Stimulated activated naive CD4-positive, alpha-beta T cell (primary cell): ENCODE measurements around the gene FGFR3.
"Not testable (repeated sequence)": the region's sequence is repeated elsewhere in the genome, so short reads cannot be mapped to it uniquely, and the experiment has no call there.

Experiments used
- DNase-seq, 6 experiments: peaks; one replicate each; lab custom pipeline; 2025; lab: John Stamatoyannopoulos, UW

The FGFR3 gene

DNA sequence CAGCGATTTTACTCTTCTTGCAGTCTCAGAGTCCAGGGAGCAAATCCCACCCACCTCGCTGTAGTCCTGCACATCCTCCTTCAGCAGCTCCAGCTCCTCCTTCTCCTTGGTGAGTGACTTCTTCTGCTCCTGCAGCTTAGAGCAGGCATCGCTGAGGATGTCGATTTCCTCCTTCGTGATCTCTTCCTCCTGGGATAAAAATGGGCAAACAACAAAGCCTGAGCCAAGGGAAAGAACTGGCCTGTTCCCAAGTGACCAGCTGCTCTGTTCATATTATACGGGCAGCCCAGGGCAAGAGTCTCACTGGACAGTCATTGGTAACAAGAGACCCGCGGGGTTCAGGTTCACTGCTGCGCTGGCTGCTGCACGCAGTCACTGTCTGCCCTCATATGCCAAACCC lies 26.2 kb downstream of the FGFR3 start:
- DNase-seq = no peak

DNA sequence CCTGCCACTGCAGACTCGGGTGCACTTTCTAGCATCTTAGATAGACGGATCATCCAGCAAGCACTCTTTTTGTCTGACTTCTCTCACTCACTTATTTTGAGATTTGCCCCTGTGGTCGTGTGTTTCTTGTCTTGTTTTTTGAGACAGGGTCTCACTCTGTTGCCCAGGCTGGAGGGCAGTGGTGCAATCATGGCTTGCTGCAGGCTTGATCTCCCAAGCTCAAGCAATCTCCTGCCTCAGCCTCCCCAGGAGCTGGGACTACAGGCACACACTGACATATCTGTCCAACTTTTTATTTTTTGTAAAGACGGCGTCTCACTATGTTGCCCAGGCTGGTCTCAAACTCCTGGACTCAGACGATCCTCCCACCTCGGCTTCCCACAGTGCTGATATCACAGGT lies 26.7 kb downstream of the FGFR3 start:
- DNase-seq = no peak

DNA sequence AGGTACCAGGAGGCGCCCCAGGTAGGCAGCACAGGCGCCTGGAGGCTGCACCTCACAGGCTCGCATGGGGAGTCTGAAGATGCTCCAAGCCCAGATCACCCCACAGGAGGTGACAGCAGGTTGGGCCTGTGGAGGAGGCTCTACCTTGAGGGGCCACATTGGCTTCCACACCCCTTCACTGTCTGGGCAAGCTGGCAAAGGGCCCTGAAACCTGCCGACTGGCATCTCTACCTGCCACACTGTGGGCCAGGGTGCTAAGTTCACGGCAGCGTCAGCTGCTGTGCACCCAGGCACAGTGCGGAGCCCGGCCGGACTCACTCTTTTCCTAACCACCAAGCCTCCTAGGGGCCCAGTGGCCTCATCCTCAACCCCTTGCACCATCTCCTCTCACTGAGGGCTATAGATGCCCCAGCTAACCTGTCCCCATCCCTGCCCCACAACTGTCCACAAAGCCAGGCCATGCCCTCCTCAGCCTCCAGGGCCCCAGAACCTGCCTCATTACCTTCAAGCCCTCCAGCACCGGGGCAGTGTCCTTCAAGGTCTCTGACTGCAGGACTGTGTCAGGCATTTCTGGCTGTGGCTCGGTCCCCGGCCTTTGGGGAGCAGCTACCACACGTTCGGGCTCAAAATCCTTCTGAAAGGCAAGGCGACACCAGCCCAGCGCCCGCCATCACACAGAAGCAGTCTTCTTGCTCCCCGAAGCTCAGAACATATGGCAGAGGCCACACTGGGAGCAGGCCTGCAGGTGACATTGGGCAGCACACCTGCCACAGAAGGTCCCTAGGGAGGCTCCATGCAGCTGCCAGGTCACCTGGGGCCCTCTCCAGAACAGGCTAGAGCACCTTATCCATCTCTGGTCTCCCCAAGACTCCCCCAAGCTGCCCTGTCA lies 28.8 kb downstream of the FGFR3 start:
- no peak for DNase-seq

DNA sequence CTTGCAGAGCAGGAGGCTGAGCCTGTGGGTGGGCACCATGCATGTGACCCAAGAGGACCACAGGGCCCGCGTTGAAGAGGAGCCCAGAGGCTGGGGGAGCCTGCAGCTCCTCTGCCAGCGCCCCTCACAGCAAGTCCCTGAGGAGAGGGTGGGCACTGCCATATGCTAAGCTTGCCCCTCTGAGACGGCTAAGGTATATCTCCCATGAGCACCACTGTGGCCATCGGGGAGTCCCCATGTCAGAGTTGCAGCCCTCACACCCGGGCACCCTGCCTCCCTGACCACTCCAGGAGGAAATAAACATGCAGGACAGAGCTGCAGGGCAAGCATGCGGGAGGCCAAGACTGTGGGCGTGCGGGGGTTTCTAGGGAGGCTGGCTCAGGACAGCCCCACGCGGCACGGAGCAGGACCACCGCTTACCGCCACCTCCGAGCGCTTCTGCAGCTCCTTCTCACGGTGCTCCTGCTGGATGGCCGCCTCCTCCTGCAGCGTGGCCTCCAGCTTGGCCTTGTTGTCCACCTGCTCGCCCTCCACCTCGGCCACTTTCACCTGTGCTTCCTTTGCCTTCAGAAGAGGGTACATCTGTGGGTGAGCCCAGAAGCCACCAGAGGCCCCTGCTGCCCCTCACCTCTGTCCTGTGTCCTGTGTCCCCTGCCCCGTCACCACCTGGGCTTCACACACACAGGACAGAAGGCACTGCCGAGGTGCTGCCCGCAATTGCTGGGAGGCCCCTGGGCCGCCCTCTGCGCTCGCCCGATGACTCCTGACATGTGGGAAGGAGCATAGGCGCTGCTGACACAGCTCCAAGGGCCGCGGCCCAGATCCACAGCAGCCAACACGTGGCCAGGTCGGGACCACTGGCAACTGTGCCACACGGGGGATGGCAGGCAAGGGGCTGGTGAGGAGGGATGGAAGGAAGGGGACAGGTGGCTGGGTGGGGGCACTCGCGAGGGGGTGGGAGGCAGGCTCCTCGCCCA lies 29.8 kb downstream of the FGFR3 start:
- DNase-seq = no peak

DNA sequence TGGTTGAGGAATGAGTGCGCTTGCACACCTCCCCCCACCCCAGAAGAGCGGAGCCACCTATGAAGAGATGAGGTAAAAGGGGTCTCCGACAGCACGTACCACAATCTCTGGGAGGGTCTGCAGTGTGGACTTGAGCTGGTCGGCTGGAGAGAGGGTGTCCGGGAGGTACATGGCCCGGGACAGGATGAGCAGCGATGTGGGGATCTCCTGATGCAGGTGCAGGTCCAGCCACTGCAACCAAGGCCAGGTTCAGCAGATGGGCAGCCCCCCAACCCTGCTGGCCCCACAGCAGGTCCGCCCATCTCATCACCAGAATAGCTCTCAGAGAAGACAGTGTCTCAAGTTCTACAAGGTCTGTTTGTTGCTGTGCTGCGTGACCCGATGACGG lies 30.4 kb downstream of the FGFR3 start:
- DNase-seq = no peak

DNA sequence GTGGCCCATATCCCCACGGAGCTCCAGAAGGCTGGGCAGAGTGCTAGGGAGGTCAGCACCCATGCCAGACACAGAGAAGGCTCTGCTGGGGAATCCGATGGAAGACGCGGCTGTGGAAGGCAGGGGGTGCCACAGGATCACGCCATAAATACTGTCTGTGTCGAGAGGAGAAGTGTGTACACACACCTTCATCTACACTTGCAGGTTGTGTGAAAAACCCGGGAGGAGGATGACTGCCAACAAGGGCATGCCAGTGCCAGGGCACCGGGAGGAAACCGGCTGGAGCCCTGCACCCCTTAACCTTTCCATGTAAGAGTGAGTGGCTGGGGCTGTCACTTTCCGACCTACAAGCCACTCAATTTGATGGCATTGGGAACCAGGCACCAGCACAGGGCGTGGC lies 31.7 kb downstream of the FGFR3 start:
- no peak for DNase-seq

DNA sequence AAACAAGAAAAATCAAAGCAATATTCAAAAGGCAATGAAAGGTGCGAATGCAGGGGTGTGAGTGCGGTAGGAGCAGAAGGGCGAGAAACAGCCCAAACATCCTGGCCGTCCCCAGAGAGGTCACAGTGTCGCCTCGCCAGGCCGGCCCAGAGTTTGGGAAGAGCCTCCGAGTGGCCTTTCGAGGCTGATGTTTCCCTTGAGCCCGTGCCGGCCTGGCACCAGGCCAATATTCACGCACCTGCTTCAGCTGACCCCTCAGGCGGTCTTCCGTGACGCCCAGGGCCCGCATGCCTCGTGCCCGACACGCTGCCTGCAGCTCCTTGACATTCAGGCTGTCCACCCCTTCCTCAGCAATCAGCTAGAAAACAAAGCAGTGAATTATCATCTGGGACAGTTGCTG lies 32.2 kb downstream of the FGFR3 start:
- DNase-seq = no peak

DNA sequence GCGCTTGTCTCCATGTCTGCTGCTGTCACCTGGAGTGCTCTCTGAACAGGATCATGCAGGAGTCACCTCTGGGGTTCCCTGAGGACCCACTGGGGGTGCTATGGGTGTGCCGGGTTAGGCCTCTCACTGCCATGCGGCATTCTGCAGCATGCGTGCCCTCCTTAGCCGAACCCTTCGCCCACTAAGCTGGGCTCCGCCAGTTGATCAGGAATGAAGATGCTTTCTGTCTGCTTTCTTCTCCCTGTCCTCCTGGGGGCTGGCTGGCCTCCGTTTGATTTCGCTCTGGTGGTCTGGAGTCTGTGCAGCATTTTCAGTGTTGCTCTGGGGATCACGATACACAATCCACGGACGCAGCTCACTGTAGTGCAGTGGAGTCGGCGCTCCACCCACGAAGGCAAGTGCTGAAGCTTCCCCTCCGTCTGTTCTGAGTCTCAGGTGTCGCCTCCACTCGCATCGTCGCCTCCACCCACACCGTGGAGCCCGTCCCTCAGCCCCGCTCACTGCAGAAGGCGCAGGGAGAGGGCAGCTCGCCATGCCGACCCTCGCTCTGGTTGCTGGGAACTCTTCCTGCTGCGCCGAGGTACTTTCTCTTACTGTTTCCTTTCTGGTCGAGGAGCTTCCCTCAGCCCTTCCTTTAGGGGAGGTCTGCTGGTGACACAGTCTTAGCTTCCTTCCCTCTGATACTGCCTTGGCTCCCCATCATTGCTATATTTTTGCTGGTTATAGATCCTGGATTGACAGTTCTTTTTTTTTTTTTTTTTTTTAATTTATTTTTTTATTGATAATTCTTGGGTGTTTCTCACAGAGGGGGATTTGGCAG lies 33.6 kb downstream of the FGFR3 start:
- no peak for DNase-seq

DNA sequence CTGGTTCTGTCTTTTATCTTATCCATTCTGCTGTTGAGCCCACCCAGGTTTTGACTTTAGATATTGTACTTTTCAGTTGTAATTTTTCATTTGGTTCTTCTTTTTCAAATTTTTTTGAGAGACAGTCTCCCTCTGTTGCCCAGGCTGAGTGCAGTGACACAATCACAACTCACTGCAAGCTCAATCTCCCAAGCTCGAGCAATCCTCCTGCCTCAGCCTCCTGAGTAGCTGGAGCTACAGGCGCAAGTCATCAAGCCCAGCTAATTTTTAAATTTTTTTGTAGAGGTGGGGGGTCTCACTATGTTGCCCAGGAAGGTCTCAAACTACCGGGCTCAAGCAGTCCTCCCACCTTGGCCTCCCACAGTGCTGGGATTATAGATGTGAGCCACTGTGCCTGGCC lies 37.1 kb downstream of the FGFR3 start:
- DNase-seq = no peak

DNA sequence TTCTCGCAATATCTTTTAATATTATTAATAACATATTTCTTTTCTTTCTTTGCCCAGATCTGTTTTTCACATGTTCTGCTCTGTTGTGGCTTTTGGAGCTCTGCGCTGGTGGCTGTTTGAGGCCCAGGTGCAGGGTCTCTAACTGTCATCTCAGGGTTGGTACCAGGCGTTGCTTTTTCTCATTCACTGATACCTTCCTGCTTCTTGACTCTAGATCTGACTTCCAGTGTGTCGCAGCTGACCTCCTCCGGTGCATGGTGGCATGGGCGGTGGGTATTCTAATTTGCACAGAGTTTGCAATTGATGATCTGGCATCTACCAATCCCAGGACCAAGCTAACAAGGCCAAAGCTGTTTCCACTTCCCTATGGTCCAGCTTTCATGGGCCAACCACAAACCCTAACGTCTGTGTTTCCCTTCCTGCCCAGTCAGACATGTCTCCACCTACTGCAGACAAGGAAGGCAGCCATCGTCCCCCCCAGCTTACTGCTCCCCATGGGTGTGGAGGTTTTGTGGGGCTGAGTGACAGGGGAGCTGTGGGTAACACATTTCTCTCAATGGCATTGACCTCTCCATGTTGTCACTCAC lies 37.6 kb downstream of the FGFR3 start:
- DNase-seq = no peak

DNA sequence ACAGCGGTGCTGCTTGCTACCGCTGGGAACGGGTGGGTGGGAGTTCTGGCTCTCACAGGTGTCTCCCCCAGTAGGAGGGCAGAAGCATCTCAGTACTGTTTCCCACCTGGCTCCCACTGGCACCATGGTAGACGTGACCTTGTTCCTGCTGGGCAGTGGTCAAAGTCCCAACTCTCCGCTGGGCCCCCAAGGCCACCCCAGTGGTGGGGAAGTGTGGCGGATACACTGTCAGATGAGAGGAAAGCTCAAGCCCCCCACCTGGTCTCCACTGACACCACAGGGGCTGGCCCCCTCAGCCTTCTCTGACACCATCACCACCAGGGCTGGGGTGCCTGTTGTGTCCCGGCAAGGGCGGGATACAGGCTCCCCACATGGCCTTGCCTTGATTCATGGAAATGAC lies 38.2 kb downstream of the FGFR3 start:
- no peak for DNase-seq

DNA sequence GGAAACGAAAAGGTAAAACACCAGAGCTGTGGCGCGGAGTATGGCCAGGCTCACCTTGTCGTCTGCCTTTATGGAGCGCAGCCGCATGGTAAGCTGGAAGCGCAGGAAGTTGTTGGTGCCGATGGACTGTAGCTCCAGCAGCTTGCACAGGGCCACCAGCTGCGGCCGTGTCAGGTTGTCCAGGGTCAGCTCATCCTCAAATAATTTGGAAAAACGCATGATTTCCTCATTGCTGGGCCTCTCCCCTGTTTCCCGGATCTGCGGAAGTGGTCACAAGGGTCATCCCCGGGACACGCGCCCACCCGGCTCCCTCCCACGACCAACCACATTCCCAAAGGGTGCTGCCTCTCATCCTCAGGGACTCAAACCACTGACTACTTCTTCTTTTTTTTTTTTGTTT lies 39.6 kb downstream of the FGFR3 start:
- DNase-seq = no peak

DNA sequence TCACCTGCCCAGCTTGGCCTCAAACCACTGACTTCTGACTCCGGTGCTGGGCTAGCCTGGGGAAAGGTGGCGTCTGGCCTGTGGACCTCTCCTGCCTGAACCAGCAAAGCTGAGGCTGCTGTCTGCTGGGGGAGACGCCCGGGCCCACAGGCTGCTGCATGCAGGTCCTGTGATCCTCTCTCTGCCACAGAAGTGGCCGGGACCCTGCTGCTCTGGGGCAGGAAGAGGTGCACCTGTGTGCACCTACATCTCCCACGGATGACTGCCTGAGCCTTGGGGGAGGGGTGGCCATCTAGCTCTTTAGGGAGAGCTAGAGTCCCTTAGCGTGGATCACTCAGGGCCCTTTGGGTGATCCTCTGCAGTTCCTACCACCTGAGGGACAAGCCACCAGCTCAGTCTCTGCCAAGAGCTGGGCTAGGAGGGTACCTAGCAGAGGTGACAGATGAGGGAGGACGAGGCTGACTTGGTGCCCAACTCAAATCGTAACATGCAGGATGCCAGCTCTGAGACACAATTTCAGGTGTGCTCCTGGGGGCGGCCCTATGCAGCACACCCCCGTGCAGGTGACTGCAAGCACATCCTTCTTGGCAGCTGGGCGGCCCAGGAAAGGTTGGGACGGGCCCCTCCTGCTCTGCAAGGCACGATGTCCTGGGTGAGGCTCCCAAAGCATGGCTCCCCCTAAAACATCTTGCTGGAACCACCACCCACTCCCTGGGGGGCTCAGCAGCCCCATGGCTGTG lies 40.4 kb downstream of the FGFR3 start:
- no peak for DNase-seq

DNA sequence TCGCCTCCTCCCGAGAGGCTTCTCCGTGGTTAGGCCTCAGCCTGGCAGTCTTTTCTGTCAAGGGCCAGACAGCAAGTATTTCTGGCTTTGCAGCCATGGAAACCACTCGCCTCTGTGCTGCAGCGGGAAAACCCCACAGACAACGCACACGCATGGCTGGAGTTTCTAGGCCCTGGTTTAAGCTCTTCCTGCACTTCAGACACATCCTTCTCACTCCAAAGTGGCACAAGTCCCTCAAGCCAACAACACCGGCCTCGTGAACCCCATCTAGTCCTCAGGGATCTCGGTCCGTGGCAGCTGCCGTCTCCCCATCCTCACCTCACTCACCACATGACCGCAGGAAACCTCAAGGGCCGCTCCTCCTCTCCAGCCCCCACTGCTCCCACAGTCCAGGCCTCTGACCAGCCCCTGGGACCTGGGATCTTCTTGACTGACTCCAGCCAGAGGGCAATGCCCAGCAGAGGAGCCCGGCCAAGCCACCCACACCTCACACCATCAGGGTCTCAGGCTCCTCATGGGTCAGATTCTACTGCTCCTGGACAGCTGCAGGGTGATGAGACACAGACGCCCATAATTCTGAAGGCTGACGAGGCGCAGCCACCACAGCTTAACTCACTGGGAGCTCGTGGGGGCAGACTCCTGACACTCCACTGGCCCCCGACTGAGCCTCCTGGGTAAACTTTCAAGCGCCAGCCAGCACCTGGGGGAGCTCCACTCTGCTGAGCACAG lies 41.1 kb downstream of the FGFR3 start:
- DNase-seq = no peak

DNA sequence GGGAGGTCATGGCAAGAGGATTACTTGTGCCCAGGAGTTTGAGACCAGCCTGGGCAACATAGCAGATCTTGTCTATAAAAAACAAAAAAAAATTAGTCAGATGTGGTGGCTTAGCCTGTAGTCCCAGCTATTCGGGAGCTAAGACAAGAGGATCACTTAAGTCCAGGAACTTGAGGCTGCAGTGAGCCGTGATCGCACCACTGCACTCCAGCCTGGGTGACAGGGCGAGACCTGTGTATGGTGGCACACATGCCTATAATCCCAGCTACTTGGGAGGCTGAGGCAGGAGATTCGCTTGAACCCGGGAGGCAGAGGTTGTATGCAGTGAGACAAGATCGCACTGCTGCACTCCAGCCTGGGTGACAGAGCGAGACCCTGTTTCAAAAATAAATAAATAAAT lies 42.7 kb downstream of the FGFR3 start:
- DNase-seq = not testable (repeated sequence)

DNA sequence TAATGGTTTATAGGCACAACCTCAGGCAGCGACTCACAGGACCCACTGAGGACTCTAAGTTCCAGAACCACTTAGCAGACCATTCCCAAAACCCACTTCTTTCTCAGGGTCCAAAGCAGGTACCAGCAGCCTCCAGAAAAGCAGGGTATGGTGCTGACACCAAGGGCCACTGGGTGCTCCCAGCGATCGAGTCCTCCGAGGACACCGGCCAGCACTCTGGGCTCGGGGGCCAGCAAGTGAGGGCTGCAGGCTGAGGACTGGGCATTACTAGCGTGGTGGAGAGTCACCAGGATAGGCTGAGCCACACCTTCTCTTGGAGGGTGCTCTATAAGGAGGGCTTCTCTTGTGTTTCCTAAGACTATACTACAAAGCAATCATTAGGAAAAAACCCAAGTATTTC lies 43.6 kb downstream of the FGFR3 start:
- no peak for DNase-seq

DNA sequence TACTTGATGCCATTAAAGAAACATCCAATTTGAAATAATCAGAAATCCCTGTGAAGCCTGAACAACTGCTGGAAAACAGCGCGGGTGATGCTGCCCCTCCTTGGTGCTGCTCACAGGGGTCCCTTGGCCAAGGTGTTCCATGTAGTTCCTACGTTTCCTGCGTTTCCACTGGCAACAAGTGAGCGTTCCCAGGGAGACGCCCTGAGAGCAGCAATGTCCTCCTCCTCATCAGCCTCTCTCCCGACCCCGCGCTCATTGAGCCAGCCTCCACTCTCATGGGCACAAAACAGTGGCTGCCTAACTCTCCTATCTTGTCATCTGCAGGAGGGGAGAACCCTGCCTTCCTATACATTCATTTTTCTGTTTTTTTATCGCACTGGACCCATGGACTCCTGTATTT lies 44.0 kb downstream of the FGFR3 start:
- DNase-seq = no peak

DNA sequence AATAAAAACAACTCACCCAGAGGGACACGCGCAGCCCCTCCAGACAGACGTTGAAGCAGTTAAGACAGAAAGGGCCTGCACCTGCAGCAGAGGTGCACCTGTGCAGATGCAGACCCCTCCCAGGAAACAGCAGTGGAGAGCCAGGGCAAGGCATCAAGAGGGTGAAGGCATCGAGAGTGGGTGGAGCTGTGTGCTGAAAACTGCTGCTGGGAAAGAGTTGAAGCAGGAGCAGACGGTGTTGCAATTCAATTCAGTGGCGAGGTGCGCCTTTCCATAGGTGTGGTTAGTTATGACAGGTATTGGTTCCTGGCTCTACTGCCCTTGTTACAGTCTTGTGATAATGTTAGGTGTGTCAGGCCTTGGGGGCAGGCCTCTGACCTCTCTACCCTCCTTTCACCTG lies 46.2 kb downstream of the FGFR3 start:
- no peak for DNase-seq

DNA sequence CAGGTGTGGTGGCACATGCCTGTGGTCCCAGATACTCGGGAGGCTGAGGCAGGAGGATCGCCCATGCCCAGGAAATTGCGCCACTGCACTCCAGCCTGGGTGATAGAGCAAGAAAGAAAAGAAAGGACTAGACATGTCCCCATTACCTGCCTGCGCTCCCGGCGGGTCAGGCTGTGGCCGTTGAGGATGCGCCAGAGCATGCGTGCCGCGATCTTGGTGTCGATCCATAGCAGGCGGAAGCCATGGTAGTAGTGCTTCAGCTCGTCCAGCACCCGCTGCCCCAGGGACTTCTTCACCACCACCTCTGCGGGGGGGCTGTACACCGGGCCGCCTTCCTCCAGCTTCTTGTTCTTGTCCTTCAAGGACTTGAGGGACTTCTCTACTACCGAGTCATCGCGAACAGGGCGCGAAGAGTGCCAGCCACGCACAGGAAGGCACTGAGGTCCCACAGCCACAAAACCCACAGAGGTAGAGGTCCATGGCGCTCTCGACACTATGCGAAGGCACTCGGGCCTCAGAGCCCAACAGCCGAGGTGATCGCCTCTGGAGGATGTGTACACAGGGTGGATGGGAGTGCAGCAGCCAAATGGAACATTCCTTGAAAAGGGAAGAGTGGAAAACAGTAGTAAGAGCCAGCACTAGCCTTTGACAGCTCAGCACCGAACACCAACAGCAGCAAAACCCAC lies 48.3 kb downstream of the FGFR3 start:
- no peak for DNase-seq

DNA sequence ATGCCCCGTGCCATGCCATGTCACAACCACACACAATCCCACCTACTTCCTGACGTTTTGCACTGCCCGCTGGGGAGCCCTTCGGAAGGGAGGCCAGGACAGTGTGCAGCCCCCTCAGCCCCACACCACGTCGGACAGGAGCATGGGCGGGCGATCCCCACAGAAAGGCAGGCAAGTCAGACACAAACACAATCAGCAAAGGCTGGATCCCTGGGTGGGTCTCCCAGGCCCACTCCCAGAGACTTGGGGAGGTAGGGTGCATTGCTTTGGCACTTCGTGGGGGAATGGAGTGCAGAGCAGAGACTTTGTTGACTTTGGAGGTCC lies 48.8 kb downstream of the FGFR3 start:
- no peak for DNase-seq
